ENCODE data around the gene PBX2.
"Not testable (repeated sequence)": the region's sequence is repeated elsewhere in the genome, so short reads cannot be mapped to it uniquely, and the experiment has no call there.

PBX2 gene, protein sequence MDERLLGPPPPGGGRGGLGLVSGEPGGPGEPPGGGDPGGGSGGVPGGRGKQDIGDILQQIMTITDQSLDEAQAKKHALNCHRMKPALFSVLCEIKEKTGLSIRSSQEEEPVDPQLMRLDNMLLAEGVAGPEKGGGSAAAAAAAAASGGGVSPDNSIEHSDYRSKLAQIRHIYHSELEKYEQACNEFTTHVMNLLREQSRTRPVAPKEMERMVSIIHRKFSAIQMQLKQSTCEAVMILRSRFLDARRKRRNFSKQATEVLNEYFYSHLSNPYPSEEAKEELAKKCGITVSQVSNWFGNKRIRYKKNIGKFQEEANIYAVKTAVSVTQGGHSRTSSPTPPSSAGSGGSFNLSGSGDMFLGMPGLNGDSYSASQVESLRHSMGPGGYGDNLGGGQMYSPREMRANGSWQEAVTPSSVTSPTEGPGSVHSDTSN

DNA sequence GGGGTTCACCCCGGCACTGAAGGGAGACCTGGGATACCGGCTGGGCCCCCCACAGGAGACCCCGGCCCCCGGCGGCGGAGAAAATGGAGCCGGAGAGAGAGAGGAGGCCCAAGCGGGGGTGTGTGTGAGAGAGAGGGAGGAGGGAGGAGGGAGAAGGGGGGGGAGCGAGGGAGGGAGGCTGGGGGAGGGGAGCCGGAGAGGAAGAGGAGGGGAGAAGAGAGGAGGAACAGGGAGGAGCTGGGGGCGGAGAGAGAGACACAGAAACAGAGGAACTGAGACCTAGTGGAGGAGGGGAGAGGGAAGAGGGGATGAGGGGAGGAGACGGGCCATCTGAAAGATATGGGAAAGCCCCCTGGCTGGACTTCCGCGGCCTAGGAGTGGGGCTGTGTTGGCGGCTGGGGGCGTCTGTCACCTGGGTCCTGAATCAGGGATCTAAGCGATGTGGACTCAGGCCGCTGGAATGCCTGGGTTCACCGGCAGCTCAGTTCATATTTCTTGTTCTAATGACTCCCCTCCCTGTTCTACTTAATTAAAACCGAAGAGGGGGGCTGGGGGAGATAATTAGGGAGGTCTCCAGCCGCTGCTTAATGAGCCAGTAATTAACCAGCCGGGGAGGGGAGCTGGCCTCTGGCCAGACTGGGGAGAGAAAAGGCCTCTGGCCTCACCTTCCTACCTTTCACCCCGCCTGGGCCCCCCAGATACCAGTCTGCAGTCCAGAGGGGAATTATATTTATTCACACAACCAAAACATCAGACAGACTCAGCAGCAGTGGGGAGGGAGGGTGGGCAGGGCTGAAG lies at the start of gene PBX2:
PBX2 (minus strand) TSS at position 149 of the 798 bp plus-strand sequence. CDS start 287 bp downstream, outside the sequence.
- DNase-seq (ENCODE audit: low read depth in 4 of 4, low spot score in 1 of 4) = peak; percentile 55 to 87 (median 77)

DNA sequence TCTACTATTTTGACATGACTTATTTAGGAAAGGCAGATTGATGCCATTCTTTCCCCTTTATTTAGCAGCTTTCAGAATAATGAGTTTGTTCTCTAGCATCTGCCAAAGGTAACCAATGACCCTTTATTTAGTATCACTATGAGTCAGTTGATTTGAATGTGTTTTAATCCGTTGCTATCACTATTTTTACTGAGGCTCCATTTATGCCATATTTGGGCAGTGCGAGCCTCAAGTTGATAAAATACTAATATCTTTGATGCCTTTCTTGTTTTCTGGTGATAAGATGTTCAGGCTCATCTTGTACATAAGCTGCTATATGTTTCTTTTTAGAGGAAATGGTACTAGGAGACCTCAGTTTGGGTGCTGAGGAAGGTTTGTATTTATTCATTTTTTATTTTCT lies 49.5 kb upstream of the PBX2 start:
- no peak for DNase-seq (ENCODE audit: low read depth in 4 of 4, low spot score in 1 of 4)

DNA sequence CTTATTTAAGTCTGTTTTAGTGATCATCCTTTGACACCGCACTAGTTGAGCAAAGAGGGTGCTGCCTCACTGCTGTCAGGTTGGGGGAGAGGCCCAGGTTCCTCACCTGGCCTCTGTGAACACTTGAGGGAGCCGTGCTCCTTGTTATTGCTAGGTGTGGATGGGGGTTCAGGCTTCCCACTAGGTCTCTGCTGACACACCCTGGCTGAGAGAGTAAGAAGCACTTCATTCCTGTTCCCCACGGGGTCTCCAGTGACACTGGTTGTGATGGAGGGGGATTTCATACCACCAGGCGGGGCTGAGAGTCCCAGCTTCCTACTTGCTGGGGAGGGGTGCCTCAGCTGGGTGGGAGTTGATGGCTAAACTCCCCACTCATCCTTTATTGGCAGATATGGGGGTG lies 44.9 kb upstream of the PBX2 start:
- DNase-seq (ENCODE audit: low read depth in 4 of 4, low spot score in 1 of 4) = no peak

DNA sequence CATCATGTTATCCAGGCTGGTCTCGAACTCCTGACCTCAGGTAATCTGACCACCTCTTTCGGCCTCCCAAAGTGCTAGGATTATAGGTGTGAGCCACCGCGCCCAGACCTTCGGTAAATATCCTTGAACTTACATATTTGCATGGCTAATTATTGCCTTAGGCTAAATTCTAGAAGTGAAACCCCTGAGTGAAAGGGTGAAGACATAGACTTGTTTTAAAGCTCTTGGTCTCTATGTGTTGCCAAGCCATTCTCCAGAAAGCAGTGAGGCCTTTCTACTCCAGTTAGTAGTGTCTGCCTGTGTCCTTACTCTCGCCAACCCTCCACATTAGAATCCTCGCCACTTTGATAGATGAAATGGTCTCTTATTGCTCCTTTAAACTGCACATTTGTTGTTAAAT lies 36.4 kb upstream of the PBX2 start:
- DNase-seq (ENCODE audit: low read depth in 4 of 4, low spot score in 1 of 4) = no peak

DNA sequence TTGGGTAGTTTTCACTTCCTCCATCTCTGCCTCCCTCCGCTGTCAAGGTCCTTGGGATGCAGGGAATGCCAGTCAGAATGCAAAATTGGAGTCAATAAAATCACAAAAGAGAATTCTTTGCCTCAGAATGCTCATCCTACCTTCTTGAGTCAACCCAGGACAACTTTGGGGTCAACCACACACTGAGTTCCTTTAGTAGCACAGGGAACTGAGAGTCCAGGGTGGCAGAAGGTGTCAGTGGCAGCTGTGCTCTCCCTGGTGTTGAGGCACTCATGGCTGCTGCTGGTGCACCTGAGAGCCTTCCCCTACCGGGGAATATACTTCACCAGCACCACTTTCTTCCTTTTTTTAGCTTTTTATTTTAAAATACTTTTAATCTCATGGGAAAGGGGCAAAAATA lies 34.7 kb upstream of the PBX2 start:
- no peak for DNase-seq (ENCODE audit: low read depth in 4 of 4, low spot score in 1 of 4)

DNA sequence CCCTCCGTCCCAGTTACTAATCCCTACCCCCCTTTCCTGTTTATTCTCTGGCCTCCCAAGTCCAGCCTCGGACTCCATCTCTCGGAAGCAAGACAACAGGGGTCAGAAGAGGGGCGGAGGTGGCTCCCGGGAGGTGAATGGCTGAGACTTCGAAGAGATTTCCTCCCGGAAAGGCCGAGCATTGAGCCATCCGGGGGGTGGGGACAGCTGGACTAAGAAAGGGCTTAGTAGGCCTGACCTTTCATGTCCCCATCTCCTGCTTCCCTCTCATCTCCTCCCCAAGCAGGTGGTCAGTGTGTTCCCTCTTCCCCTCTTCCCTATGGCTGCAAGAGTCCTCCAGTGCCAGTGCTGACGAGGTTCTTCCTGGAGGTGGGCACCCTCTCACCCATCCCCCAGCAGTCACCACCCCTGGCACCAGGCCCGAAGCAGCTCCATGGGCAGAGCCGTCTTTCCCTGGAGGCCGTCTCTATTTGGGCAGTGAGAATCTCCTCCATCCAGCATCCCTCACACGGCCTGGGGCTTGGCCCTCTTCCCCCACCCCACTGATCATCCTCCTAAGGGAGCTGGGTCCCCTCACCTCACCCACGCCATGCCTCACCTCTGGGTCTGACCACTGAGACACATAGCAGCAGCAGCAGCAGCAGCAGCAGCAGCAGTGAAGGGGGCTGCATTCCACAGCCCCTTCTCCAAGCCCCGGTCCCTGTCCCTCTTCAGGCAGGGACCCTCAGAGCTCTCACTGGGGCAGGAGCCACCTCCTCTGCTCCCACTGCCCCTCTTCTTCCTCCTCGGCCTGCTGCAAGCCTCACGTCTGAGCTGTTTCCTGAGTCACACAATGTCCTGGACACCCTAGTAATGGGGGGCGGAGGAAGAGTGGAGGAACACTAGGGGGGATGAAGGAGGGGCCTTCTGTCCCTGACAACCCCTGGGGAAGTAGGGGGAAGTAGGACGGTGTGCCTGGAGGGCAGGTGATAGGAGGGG lies 33.5 kb upstream of the PBX2 start, which contains the start of gene NOTCH4:
NOTCH4 (minus strand) TSS at position 810 of the 978 bp plus-strand sequence; CDS start at position 671, 139 bp downstream.
- DNase-seq (ENCODE audit: low read depth in 4 of 4, low spot score in 1 of 4) = no peak

DNA sequence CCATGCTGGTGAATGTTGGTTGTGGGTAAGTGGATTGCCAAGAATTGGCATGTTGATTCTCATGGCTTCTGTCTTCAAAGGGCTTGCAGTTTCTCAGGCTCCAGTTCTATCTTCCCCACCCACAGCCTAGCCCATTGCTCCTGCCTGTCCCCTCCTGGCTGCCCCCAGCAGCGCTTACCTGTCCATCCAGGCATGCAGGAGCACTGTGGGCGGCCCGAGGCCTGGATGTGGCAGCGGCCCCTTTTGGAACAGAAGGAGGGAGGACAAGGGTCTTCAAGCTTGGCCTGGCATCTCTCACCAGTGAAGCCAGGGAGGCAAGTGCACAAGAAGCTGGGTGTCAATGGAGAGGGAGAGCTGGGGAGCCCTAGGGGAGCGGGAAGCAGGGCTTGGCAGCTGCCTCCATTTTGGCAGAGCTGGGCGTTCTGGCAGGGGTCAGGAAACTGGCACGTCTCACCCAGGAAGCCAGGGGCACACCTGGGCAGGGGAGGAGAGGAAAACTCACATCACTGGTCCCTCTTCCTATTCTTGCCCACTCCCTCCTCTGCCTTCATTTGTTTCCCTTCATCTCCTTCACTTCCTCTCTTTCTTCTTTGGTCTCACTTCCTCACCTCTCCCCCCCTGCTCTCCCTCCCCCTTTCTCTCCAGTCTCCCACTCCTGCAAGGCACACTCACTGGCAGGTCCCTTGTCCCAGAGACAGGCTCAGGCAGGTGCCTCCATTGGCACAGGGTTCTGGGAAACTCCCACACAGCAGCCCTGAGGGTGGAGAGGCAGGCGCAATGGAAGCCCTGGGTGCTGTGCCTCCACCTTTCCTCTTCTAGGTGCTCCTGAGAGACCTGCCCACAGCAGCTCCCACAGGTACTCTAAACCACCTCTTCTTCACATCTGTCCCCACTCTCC lies 32.6 kb upstream of the PBX2 start:
- DNase-seq (ENCODE audit: low read depth in 4 of 4, low spot score in 1 of 4) = no peak

DNA sequence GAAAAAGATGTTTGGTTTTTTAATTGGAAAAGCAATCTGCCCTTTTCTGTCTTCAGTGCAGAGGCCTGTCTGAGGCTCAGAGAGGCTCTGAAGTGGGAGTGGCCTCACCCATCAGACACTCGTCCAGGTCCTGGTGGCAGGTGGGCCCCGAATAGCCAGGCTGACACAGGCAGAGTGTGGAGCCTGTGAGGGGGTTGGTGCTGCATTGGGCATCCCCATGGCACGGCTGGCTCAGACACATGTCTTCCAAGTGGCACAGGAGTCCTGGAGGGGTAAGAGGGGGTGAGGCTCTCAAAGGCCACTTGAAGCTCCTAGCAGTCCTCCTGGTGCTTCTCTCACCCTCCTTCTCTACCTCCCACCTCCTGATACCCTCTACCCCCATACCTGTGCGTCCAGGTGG lies 30.0 kb upstream of the PBX2 start:
- DNase-seq (ENCODE audit: low read depth in 4 of 4, low spot score in 1 of 4) = no peak

DNA sequence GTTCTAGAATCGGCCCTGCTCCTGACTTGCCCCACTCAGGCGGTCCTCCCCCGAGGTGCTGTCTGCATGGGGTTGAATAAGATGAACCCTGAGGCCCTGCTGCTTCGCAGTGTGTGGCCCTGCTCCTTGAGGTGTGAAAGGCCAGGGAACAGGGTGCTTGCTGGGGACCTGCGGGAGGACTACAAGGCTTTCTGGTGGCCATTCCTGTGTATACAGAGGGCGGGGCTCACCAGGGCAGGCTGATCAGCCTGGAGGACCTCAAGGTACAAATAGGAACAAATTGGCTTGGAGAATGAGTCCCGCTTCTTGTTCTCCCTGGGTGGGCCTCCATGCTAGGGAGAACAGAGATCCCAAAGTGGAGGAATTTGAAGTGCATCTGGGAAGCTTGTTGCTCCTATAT lies 28.2 kb upstream of the PBX2 start:
- no peak for DNase-seq (ENCODE audit: low read depth in 4 of 4, low spot score in 1 of 4)

DNA sequence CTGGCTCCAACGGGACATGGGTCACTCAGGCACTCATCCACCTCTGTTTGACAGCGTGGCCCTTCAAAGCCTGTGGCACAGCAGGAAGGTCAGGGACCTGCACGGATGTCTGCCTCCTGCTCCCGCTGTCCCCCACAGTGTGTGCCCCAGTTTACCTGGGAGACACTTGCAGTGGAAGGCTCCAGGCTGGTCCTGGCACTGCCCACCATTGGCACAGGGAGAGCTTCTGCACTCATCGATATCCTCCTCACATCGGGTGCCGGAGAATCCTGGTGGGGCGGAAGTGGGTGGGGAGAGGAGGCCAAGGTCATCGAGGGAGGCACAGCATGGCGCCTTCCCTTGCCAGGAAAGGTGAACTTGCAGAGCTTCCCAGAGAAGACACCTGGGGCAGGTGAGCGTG lies 27.0 kb upstream of the PBX2 start:
- no peak for DNase-seq (ENCODE audit: low read depth in 4 of 4, low spot score in 1 of 4)

DNA sequence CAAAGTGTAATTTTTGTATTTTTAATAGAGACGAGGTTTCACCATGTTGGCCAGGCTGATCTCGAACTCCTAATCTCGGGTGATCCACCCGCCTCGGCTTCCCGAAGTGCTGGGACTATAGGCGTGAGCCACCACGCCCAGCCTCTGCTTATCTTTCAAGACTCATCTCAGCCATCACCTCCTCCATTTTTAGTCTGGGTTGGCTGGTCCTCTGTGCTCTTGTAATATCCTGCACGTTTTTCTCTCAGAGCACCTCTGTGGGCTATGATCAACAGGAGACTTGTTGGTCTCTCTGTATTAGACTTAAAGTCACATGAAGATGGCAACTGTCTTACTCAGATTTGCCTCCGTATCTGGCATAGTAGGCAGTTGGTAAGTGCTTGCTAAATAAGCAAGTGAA lies 26.3 kb upstream of the PBX2 start:
- no peak for DNase-seq (ENCODE audit: low read depth in 4 of 4, low spot score in 1 of 4)

DNA sequence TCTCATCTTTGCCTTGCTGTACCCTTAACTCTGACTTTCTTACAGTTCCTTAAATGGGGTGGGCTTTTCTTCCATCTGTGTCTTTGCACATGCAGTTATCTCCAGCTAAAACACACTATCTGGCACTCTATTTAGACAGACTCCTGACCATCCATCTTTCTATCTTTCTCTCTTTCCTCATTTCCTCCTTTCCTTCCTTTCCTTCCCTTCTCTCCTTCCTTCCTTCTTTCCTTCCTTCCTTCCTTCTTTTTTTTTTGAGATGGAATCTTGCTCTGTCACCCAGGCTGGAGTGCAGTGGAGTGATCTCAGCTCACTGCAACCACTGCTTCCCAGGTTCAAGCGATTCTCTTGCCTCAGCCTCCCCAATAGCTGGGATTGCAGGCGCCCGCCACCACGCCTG lies 25.6 kb upstream of the PBX2 start:
- no peak for DNase-seq (ENCODE audit: low read depth in 4 of 4, low spot score in 1 of 4)

DNA sequence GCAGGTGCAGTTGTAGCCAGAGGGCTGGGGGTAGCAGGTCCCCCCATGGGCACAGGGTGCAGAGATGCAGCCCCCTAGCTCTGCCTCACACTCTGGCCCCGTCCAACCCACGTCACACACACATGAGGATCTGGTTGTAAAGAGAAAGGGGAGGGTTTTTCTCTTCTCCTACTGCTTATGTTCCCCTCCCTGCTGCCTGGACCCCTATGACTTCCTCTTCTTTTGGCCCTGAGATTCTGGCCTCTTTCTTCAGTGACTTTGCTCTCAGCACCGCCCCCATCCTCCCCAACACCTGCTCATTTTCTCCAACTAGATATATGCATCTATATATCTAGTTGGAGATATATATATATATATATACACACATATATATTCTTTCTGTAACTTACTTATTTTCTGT lies 24.1 kb upstream of the PBX2 start:
- no peak for DNase-seq (ENCODE audit: low read depth in 4 of 4, low spot score in 1 of 4)

DNA sequence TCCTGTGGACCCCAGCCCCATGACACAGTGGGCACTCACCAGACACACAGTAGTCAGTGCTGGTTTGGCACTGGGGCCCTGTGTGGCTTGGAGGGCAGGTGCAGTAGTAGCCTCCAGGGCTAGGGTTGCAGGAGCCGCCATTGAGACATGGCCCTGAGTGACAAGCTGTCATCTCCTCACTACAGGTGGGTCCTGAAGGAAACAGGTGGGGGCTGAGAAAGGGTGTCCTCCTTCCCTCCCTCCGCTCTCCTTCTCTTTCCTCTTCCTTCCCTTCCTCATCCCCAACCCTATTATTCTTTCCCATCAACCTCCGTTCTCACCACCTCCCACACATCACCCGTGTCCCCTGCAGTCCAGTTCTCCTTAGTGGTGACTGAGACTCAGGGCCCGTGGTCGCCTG lies 23.6 kb upstream of the PBX2 start:
- no peak for DNase-seq (ENCODE audit: low read depth in 4 of 4, low spot score in 1 of 4)

DNA sequence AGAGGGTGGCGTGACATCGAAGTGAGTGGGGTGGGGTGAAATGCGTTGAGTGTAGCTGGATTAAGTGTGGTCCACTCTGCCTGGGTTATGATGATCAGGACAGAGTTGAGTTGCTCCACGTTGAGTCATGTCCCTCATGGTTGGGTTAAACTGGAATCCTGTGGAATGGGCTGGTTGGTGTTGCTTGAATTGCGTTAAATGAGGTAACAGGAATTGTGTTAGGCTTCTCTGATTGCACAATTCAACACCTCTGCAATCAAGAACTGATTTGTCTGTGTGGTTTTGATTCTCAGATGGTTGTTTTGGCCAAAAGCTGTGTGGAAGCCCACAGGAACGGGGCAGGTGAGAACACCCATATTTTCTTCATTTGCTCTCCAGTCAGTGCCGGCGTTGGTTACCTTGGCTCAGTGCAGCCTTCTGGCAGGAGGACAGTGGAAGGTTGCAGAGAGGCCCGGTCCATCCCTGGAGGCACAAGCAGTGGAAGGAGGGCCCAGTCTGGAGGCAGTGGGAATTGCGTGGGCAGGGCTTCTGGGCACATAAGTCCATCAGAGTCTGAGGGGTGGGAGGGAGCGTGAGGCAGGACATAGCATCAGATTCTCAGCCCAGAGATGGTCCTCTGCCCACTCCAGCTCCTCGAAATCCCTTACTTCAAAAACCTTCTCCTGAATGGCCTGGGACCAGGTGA lies 22.2 kb upstream of the PBX2 start:
- DNase-seq (ENCODE audit: low read depth in 4 of 4, low spot score in 1 of 4) = no peak

DNA sequence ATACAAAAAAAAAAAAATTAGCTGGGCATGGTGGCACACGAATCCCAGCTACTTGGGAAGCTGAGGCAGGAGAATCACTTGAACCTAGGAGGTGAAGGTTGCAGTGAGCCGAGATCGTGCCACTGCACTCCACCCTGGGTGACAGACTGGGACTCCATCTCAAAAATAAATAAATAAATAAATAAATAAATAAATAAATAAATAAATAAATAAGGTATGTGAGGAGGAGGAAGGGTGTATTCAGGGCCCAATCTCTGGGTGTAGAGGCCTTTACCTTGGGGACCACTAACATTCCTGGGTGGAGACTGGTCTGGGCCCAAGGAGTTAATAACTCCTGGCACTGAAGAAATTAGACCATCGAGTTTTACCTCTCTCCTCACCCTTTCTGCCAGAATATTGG lies 21.4 kb upstream of the PBX2 start:
- not testable (repeated sequence) for DNase-seq (ENCODE audit: low read depth in 4 of 4, low spot score in 1 of 4)

DNA sequence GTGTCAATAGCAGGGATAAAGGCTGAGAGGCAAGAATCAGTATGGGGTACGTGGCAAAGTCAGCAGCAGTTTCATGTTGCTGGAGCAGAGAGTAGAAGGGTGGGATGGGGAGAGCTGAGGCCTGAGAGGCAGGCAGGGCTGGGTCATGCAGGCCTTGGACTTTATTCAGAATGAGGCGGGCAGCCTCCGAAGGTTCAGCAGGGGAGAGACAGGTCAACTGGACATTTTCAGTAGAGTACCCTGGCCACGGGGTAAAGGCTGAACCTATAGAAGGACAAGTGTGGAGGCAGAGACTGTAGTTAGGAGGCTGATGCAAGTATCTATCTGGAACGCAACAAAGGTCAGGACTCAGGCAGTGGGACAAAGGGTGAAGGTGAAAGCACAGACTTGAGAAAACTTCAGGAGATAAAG lies 20.2 kb upstream of the PBX2 start:
- DNase-seq (ENCODE audit: low read depth in 4 of 4, low spot score in 1 of 4) = no peak

DNA sequence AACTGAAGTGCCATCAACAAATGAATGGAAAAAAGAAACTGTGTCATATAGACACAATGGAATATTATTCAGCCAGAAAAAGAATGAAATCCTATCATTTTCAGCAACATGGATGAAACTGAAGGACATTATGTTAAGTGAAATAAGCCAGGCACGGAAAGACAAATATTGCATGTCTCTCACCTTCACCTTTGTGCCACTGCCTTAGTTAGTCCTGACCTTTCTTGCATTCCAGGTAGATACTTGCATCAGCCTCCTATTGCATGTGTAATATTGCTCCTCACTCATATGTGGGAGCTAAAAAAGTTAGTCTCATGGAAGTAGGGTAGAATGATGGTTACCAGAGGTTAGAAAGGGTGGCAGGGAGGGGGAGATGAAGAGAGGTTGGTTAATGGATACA lies 19.0 kb upstream of the PBX2 start:
- no peak for DNase-seq (ENCODE audit: low read depth in 4 of 4, low spot score in 1 of 4)

DNA sequence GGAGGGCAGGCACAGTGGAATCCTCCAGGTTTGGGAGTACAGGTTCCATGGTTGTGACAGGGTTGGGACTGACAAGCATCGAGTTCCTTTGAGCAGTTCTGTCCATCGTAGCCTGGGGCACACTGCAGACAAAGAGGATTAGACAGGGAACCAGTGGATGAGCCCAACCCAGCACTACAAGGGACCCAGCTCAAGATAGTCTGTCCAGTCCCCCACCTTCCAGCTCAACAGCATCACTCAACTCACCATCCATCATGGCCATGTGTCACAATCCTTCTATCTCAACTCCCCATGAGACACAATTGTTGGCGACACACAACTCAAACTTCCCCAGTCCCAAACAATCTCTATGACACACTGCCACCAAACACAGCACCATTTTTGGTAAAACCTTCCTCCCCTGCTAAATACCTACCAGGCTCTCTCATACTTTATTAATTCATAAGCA lies 14.3 kb upstream of the PBX2 start:
- no peak for DNase-seq (ENCODE audit: low read depth in 4 of 4, low spot score in 1 of 4)

Measured in stimulated activated CD4-positive, alpha-beta T cell treated with anti-CD3 and anti-CD28 coated beads, Interleukin-1b, Interleukin-23, amount 100 ng/mL, for 24 hours (primary cell).